HG02885 (cell line): ENCODE data around the gene KCNK16.
"Not testable (repeated sequence)": the region's sequence is repeated elsewhere in the genome, so short reads cannot be mapped to it uniquely, and the experiment has no call there.

Experiments used
- ATAC-seq: cut with Tn5 transposase; IDR thresholded peaks from one replicate; pipeline ENCODE4 v1.9.1; 2021; ENCODE audit warnings: mild to moderate bottlenecking; ENCODE audit not compliant: unreplicated experiment, poor library complexity

Gene KCNK16

DNA sequence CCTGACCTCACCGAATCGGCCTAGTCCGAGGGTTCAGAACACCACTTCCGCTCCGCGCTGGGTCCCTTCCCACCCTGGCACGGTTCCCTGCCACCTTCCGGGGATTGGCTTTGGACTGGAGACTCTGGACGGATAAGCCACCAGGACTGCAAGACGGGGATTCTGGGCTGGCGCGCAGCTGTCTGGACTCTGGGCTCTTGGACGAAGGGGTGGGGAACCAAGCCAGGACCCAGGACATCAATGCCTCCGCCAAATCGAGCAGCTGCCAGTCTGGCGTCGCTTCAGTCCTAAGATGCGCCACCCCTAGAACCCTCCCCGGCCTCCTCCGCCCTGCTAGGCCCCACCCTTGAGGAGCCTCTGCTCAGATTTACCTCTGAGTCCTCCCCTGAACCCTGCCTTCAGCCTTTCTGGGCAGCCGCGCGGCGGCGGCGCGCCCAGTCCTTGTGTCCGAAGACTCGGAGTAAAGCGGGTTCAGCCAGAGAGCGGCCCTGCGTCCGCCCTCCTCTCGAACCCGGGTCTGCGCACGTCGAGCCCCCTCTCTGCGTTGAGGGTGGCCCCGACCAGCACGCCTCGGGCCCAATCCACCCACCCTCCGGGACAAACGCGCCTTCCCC lies 9.5 kb downstream of the KCNK16 start:
- ATAC-seq, result no peak

DNA sequence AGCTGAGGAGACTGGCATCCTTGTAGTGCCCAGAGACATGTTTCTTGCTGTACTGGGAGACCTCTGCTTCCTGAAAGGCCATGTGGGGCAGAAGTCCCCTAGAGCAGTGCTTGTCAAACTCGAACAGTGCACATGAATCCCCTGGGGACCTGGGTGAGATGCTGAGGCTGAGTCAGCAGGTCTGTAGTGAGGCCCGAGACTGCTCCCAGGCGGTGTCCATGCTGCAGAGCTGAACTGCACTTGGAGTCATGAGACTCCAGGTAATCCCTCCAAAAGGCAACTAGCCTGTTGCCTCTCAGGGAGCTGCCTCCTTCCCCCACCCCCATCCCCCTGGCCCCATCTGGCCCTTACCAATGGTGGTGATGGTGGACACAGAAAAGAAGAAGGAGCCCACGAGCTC lies 12.0 kb downstream of the KCNK16 start:
- no peak for ATAC-seq

DNA sequence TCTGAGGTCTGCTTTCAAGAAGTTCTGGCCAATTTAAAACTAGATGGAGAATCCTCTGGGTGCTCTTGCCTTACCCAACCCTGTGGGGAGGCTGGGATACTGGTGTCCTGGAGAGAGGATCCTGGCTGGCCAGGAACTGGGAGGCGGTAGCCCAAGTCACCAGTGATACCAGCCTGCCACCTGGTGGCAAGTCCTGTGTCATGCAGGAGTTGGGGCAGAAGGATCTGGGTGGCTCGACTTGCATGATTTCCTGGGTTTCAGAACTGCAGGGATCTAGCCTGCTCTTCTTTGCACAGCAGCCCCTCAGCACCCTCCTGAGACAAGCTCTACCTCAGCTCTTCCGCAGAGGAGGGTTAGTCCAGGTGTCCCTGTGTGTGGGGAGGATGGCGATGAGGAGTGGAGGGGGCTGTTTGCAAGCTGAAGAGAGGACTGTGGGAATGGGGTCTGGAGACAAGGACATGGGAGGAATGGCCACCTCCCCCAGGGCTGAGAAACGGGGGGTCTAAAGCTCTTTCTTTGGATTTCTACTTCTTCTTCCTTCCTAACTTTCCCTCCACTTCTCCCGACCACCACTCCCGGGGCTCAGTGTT lies 12.5 kb downstream of the KCNK16 start:
- peak; percentile 55 for ATAC-seq

DNA sequence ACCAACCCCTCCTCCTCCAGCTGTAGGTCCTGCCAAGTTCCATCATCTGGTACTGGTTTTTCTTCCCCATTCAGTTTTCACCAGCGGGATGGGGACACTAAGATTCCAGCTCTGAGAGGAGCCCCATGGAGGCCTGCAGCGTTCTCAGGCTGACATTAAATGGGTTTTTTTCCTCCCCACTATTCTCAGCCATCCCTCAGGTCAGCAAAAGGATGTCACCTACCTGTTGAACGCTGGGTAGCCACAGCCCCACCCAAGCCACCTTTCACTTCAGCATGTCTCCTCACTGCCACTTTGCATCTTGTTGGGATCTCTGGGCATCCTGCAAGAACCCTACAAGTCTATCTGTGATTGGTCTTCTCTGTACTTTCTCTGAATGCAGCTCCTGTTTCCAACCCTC lies 15.0 kb downstream of the KCNK16 start:
- no peak for ATAC-seq

DNA sequence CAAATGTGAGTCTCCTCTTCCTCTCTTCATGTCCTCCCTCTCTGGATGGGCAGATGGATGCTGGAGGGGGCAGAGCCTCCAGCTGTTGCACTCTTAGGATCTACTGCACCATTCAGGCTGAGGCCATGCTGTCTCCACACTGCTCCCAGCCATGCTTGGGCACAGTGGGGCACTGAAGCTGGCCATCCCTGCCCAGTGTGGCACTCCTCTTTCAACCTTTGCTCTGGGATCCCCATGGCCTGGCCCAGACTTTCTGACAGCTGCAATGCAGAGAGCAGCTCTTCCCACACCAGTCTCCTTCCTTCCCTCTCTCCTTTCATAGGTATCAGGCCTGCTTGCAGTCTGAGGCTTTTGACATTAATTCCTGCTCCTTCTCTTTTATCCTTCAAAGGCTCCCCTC lies 17.6 kb downstream of the KCNK16 start:
- no peak for ATAC-seq

DNA sequence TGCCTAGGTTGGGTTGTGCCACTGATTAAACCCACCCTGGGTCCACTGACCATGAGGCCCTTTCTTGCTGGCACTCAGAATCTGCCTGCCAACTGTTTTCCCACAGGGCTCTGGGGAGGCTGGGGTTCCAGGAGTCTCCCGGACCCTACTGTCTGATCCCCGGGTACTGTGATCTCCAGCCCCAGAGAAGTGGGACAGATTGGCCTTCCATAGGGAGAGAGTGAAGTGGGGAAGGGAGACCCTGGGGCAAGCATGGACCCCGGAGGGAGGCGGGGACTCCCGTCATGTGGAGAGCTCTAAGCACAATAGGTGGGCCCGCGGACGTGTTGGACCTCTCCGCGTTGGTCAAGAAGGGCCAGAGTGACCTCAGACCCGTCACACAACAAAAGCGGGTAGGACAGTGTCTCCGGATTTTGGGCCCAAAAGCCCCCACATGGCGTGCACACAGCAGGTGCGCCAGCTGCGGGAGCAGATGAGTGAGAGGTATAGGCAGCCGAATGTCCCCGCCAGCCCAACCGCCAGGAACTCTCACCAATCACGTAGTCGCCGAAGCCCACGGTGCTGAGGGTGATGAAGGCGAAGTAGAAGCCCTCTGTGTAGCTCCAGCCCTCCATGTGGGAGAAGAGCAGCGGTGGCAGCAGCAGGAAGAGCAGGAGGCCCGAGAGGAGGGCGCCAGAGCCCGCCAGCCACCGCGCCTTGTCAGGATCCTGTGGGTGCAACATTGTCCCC lies 18.9 kb downstream of the KCNK16 start:
- no peak for ATAC-seq

DNA sequence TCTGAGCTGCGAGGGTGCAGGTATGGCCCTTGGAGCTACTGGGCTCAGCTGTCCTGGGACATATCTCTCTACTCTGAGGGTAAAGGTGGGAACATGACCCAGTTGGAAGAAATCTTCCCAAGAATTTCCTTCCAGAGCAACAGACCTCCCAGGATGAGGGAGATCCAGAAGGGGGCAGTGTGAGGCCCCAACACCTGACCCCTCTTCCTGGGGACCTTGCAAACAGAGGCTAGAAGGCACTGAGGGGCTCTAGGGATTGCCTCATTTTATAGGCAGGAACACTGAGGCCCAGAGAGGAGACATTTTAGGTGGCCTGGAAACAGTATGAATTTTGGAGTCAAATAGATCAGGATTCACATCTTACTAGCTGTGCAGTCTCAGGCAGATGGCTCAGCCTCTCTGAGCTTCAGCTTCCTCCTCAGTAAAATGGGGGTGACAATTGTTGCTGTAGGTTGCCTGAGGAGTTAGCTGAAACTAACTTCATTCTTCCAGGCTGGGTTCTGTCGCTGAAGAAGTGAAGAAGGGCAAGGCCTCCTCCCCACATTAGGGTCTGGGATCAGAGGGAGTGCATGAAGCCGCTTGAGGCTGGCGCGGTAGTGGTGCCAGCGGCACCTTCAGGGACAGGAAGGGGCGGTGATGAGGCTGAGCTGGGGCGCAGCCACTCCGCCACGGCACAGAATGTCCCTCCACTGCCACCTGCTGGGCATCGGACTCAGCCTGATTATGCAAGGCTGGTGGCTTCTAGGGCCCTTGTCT lies 19.7 kb downstream of the KCNK16 start:
- ATAC-seq, result peak; percentile 95

DNA sequence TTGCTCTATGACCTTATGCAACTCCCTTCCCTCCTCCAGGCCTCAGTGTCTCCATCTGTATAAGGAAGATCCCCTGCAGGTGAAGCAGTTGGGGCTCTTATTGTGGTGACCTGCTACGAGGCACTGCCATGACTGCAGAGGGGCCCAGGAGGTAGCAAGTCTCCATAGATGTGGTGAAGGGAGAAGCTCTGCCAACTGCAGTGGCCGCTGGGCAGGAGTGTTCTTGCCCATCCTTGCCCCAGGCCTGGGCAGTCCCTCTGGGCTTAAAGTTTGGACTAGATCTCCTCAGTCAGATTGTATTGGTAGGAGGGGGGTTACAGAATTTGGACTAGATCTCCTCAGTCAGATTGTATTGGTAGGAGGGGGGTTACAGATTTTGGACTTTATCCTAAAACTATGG lies 20.5 kb downstream of the KCNK16 start:
- ATAC-seq, result no peak

DNA sequence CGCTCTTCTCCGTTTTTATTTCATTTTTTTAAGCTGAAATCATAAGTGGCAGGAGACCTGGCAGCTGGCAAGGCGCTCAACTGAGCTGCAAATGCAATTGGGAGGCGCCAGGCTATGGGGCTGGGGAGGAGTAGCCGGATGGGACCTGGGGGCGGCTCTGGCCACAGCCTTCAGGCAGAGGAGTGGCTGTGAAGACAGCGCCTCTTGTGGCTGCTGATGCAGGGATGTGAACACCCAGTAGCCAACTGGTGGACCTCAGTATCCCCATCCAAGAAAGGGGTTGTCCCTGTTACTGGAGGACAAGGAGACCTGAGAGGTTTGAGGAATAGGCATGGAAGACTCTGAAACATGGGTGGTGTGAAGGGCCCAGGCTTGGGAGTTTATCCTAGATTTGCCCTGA lies 20.9 kb downstream of the KCNK16 start:
- no peak for ATAC-seq

DNA sequence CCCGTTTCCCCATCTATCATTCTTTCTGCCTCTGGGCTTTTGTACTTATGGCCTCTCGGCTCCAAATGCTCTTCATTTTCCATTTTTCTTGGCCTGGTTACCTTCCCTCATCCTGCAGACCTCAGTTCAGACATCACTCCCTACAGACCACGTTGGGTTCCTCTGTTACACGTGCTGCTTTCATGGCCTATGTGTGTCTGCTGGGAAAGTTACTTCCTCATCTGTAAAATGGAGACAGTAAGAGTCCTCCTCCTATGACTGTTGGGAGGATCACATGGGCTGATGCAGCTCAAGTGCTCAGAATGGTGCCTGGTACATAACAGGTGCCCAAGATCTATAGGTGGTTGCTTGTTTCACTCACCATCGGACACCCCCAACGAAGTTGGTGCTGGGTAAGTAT lies 21.8 kb downstream of the KCNK16 start:
- no peak for ATAC-seq

DNA sequence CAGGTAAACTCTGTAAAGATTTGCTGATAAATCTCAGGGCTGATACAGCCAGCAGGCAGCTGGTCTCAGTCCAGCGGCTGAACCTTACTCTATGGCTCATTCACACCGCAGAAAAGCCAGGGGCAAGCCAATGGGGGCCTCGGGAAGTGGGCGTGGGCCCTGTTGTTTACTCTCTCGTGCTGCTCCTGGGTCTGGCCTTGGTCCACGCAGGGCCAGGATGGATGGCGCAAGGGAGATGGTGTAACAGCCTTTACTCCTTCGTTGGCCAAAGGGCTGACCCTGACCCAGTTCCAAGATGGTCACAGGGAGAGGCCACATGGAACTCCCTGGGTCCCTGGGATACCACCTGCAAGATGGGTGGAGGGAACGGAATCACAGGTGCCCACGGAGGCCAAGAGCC lies 24.4 kb downstream of the KCNK16 start:
- no peak for ATAC-seq

DNA sequence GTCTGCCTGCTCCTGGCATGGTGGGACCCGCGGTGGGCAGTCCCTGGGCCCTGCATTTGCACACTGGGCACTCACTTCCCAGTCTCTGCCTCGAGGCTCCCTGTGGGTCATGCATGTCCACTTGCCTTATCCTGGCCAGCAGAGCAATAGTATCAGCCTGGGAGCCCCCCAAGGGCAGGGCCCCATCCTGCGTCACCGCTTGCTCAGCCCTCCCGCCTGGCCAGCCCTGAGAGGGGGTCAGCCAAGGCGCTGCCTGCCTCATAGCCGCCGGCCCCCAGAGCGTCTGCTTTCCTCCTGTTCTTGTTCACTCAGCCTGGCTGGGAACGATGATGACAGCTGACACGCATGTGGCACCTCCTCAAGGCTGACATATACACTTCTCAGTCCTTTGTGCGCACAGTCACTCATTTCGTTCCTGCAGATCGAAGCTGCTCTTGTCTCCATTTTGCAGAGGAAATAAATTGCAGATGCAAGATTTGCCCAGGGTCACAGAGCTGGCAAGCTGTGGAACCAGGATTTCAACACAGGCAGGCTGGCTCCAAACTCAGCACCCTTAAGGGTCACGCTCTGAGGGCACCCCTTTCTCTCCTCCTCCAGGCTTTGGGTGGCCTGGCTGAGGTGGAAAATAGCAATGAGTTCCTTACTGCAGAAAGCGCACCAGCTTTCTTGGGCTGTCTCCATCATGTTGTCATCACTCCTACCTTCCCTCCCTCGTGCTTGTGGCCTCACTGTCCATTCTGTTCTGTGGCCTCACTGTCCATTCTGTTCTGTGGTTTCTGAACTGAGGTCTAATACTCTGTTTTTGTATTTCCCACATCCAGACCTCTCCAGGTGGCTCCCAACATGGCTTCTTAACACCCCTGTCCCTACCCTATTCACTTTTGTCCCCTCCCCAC lies 25.5 kb downstream of the KCNK16 start:
- no peak for ATAC-seq

DNA sequence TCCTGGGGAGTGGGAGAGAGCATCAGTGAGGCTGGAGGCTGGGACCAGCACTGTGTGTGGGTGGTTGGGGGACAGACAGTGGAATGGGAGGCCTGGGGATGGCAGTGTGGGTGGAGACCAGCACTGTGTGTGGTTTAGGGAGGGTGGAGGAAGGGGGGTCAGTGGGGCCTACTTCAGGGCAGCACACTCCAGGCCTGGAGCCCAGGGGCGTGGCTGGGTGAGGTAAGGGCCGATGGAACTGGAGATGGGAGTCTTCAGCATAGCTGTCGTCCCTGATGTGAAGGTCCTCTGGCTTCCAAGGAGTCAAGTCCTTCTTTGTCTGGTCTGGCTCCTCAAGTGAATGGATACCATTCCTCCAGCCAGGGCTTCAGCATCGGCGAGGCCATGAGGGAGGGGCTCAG lies 26.9 kb downstream of the KCNK16 start:
- no peak for ATAC-seq

DNA sequence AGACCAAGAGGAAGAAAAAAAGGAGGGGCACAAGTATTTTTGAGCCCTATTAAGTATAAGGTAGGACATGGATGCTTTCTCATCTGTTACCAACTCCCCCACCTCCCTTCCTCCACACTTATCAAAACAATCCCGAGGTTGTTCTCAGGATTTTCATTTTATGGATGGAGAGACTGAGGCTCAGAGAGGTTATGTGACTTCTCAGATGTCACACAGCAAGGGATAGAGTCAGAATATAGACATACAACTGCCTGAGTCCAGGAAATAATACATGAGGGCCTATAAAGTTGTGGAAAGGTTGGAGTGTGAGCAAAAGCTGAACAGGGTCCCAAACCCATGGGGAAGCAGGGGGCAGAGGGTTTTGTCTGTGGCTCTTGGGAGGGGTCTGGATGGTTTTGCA lies 27.6 kb downstream of the KCNK16 start:
- no peak for ATAC-seq

DNA sequence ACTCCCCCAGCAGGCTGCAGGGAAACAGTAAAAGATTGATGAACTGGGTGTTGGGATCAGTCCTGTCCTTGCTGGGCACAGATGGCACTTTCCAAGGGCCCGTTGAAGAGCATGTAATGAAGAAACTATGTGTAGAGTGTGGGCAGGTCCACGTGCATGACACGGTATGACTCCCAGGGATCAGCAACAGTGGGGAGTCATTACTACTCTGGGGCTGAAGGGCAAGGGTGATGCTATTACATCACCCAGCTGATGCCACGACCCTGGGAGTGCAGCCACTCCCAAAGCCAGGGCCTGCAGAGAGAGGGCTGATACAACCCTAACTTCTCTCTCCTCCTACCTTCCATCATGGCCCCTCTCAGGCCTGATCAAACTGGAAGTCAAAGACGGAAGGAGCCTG lies 28.4 kb downstream of the KCNK16 start:
- no peak for ATAC-seq

DNA sequence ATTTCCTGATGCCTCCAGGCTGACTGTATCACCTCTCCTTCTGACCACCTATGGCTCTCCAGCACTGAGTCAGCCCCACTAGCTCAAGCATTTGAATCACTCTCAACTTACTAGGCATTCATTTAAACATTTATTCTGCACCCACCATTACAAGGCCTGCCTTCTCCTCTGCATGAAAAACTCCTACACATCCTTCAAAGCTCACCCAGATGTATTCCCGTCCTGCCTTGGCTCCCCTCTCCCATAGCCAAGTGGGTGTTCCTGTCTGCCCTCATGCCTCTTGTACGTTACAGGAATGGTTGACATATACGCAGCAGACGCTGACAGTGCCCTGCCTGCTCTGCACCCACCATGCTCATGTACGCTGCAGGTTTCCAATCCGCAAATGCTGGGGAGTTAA lies 29.9 kb downstream of the KCNK16 start:
- no peak for ATAC-seq

DNA sequence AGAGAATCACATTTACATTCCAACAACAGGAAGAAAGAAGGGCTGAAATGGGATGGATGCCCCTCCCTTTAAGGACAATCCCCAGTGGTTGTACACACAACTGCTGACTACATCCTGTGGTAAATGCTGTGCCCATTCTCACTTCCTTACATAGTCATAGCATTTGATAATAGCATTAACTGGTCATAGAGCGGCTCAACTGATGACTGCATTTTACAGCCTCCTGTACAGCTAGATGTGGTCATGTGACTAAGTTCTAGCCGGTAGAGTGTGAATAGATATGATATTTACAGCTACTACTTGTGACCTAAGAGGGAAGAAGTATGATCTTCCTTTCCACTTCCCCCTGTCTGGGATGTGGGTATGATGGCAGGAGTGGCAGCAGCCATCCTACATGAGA lies 33.0 kb downstream of the KCNK16 start:
- ATAC-seq, result no peak

DNA sequence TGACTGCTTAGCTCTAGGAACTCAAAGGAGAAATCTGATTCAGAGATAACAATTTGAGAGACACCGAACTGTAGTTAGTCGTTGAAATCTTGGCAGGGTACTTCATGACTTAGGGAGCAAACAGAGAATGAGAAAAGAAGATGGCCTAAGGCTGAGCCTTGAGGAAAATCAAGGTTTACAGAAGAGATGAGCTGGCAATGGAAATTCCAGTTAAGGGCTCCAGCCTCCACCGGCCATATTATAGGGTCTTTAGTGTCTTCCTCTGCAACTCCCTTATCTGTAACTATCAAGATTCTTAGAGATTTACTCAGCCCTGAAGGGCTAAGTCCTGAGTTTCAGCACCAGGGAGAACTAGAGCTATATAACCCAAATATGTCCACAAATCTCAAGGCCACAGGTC lies 34.9 kb downstream of the KCNK16 start:
- no peak for ATAC-seq

DNA sequence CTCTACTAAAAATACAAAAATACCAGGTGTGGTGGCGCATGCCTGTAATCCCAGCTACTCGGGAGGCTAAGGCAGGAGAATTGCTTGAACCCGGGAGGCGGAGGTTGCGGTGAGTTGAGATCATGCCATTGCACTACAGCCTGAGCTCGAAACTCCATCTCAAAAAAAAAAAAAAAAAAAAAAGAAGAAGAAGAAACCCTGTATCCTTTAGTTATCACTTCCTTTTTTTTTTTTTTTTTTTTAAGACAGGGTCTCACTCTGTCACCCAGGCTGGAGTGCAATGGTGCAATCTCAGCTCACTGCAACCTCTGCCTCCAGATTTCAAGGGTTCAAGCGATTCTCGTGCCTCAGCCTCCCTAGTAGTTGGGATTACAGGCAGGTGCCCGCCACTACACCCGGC lies 35.9 kb downstream of the KCNK16 start:
- not testable (repeated sequence) for ATAC-seq

DNA sequence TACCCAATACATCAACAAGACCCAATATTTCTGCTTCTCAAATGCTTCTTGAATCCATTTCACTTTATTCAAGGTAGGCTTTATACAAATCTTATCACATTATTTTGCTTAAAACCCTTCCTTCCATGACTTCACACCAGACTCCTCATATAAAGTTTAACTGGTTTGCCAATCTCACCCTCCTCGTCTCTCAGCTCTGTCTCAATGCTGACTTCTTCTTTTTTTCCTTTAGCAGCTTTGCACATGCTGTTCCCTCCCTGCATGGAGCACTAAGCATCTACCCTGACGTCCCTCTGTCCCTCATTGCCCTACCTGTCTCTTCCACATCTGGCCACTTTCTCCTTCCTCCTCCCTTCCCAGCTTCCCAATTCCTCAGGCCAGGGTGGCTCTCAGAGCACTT lies 39.7 kb downstream of the KCNK16 start:
- ATAC-seq, result no peak
